H1 (cell line): ENCODE data around the gene SAMD15. TPM values are rescaled to one million over a fixed set of nuclear protein-coding genes. Genes with fewer than 3 reads are reported as not detected.
"Not testable (repeated sequence)": the region's sequence is repeated elsewhere in the genome, so short reads cannot be mapped to it uniquely, and the experiment has no call there.

Experiments
- CTCF ChIA-PET: fragments of 300-600 bp; sonication (Branson Sonifier 250); formaldehyde crosslinking; loops from one replicate; lab custom pipeline; 2021; ENCODE audit not compliant: partially characterized antibody; lab: Charles Lee
- POLR2A ChIA-PET: fragments of 300-600 bp; sonication (Branson Sonifier 250); formaldehyde crosslinking; loops from one replicate; lab custom pipeline; 2021; ENCODE audit warnings: inconsistent platforms; ENCODE audit not compliant: partially characterized antibody; lab: Charles Lee
- DNase-seq, 2 experiments: peaks; one replicate each; pipeline versions ENCODE4 v3.0.0 to v3.0.0-alpha.2; 2010 to 2022; ENCODE audit warnings: low spot score in 2 of 2, low read depth in 1 of 2, mixed read lengths in 1 of 2
- FAIRE-seq: peaks from 2 replicates; lab custom pipeline; 2011; peaks lifted over from hg19 to GRCh38; lab: Jason Lieb, UNC
- H2AFZ ChIP-seq: 2 replicates; pipeline ENCODE4 v1.8.1; 2012; ENCODE audit warnings: low read length, inconsistent platforms
- H2AK5ac ChIP-seq: 2 replicates; pipeline ENCODE4 v1.6.1; 2013; ENCODE audit warnings: low read depth, low read length
- H2BK120ac ChIP-seq: replicated peaks from 2 replicates; pipeline ENCODE3; 2013; ENCODE audit warnings: low read depth, low read length, inconsistent platforms
- H2BK12ac ChIP-seq: 2 replicates; pipeline ENCODE4 v1.6.1; 2013; ENCODE audit warnings: low read depth, low read length
- H2BK15ac ChIP-seq: 2 replicates; pipeline ENCODE4 v1.6.1; 2013; ENCODE audit warnings: low read length
- H2BK20ac ChIP-seq: 2 replicates; pipeline ENCODE4 v1.6.1; 2013; ENCODE audit warnings: low read length
- H2BK5ac ChIP-seq: 2 replicates; pipeline ENCODE4 v1.6.1; 2013; ENCODE audit warnings: low read depth, low read length
- H3K14ac ChIP-seq: 2 replicates; pipeline ENCODE4 v1.6.1; 2013; ENCODE audit warnings: inconsistent platforms; ENCODE audit not compliant: insufficient read length
- H3K18ac ChIP-seq: 2 replicates; pipeline ENCODE4 v1.6.1; 2013; ENCODE audit warnings: low read length; ENCODE audit errors: extremely low read depth
- H3K23ac ChIP-seq: 2 replicates; pipeline ENCODE4 v1.6.1; 2013; ENCODE audit warnings: inconsistent platforms; ENCODE audit not compliant: insufficient read length
- H3K23me2 ChIP-seq: 2 replicates; pipeline ENCODE4 v1.6.1; 2013; ENCODE audit warnings: low read depth, low read length
- H3K27ac ChIP-seq: 2 replicates; pipeline ENCODE4 v1.6.1; 2011; ENCODE audit warnings: low read depth, low read length, inconsistent platforms
- H3K27me3 ChIP-seq, 4 experiments: replicated peaks in 1 of 4; 1 replicate in 1 of 4; 2 replicates in 3 of 4; pipeline versions ENCODE4 v1.6.1 to v1.8.1; 2011 to 2013; ENCODE audit warnings: low read length in 3 of 4, mild to moderate bottlenecking in 3 of 4, inconsistent platforms in 2 of 4, mixed read lengths in 2 of 4, moderate library complexity in 1 of 4; ENCODE audit not compliant: control insufficient read depth in 3 of 4, insufficient read depth in 3 of 4; ENCODE audit errors: extremely low read depth in 1 of 4
- H3K36me3 ChIP-seq, 4 experiments: 2 replicates each; pipeline versions ENCODE4 v1.6.1 to v1.8.1; 2011 to 2013; ENCODE audit warnings: mild to moderate bottlenecking in 4 of 4, low read length in 3 of 4, moderate library complexity in 2 of 4, control low read depth in 1 of 4, inconsistent platforms in 1 of 4; ENCODE audit not compliant: insufficient read depth in 4 of 4, control insufficient read depth in 2 of 4
- H3K4ac ChIP-seq: replicated peaks from 2 replicates; pipeline ENCODE3; 2013; ENCODE audit warnings: low read length, low read depth, mixed read lengths, inconsistent platforms; ENCODE audit not compliant: insufficient read length
- H3K4me1 ChIP-seq, 4 experiments: replicated peaks in 1 of 4; 1 replicate in 1 of 4; 2 replicates in 3 of 4; pipeline versions ENCODE4 v1.6.1 to v1.8.1; 2011 to 2013; ENCODE audit warnings: low read length in 3 of 4, inconsistent platforms in 2 of 4, mixed read lengths in 1 of 4; ENCODE audit not compliant: insufficient read depth in 4 of 4, control insufficient read depth in 3 of 4
- H3K4me2 ChIP-seq, 2 experiments: 2 replicates each; pipeline versions ENCODE4 v1.6.1 to v1.8.1; 2011 to 2013; ENCODE audit warnings: low read depth in 2 of 2, low read length in 2 of 2, control low read depth in 1 of 2, inconsistent platforms in 1 of 2, mild to moderate bottlenecking in 1 of 2; ENCODE audit not compliant: insufficient read depth in 1 of 2
- H3K4me3 ChIP-seq, 4 experiments: fragments of 200-600, 300-600 bp in 1 of 4; sonication (generic), shearing (Covaris generic), sonication (Bioruptor Twin) in 1 of 4; 2 replicates each; pipeline versions ENCODE4 v1.5.1 to v1.8.1; 2011 to 2016; ENCODE audit warnings: low read length in 4 of 4, low read depth in 3 of 4, control low read depth in 2 of 4, inconsistent platforms in 2 of 4, mild to moderate bottlenecking in 2 of 4, mixed read lengths in 1 of 4, moderate library complexity in 1 of 4; ENCODE audit not compliant: insufficient read depth in 2 of 4; ENCODE audit errors: extremely low read depth in 1 of 4
- H3K56ac ChIP-seq: replicated peaks from 2 replicates; pipeline ENCODE3; 2013; ENCODE audit warnings: low read depth, mild to moderate bottlenecking, mixed read lengths, low read length, inconsistent platforms; ENCODE audit not compliant: insufficient read length
- H3K79me1 ChIP-seq: 2 replicates; pipeline ENCODE4 v1.6.1; 2013; ENCODE audit warnings: low read depth, low read length, control low read depth
- H3K79me2 ChIP-seq, 2 experiments: 2 replicates each; pipeline versions ENCODE4 v1.6.1 to v1.8.1; 2012 to 2013; ENCODE audit warnings: low read length in 2 of 2, mild to moderate bottlenecking in 2 of 2, inconsistent platforms in 1 of 2; ENCODE audit not compliant: insufficient read depth in 2 of 2, control insufficient read depth in 1 of 2
- H3K9ac ChIP-seq, 4 experiments: replicated peaks in 1 of 4; 1 replicate in 1 of 4; 2 replicates in 3 of 4; pipeline versions ENCODE4 v1.6.1 to v1.8.1; 2011 to 2013; ENCODE audit warnings: low read depth in 3 of 4, low read length in 3 of 4, control low read depth in 2 of 4, mild to moderate bottlenecking in 2 of 4, moderate library complexity in 2 of 4, inconsistent platforms in 1 of 4; ENCODE audit errors: extremely low read depth in 1 of 4
- H3K9me3 ChIP-seq, 2 experiments: 2 replicates each; pipeline versions ENCODE4 v1.6.1 to v1.8.1; 2012 to 2013; ENCODE audit warnings: mild to moderate bottlenecking in 2 of 2, moderate library complexity in 2 of 2, control low read depth in 1 of 2, inconsistent platforms in 1 of 2, low read depth in 1 of 2, low read length in 1 of 2, mixed read lengths in 1 of 2; ENCODE audit not compliant: insufficient read depth in 2 of 2
- H4K20me1 ChIP-seq, 2 experiments: replicated peaks in 1 of 2; 2 replicates each; pipeline versions ENCODE3 to v1.8.1; 2011 to 2013; ENCODE audit warnings: inconsistent platforms in 2 of 2, low read length in 2 of 2, mild to moderate bottlenecking in 1 of 2; ENCODE audit not compliant: insufficient read depth in 2 of 2, control insufficient read depth in 1 of 2
- H4K5ac ChIP-seq: 2 replicates; pipeline ENCODE4 v1.6.1; 2013; ENCODE audit warnings: low read length, low read depth, mixed read lengths, inconsistent platforms; ENCODE audit not compliant: insufficient read length
- H4K8ac ChIP-seq: 2 replicates; pipeline ENCODE4 v1.8.0; 2013; ENCODE audit warnings: mild to moderate bottlenecking, moderate library complexity, low read length, inconsistent platforms; ENCODE audit not compliant: insufficient read depth; ENCODE audit errors: extremely low read depth
- H4K91ac ChIP-seq: replicated peaks from 2 replicates; pipeline ENCODE3; 2013; ENCODE audit warnings: low read length, mixed read lengths, inconsistent platforms; ENCODE audit not compliant: insufficient read length
- WGBS, 2 experiments: shearing (Covaris generic) in 1 of 2; methylation state at CpG; one replicate each; pipeline versions ENCODE4 v1.1.6 to v1.1.7; 2013 to 2015; ENCODE audit warnings: low lambda C conversion rate in 2 of 2, mixed read lengths in 2 of 2, inconsistent platforms in 1 of 2, low coverage in 1 of 2, missing lambda C conversion rate in 1 of 2; ENCODE audit not compliant: insufficient replicate concordance in 2 of 2, insufficient coverage in 1 of 2, insufficient read length in 1 of 2; ENCODE audit errors: extremely low coverage in 1 of 2, missing lambda C conversion rate in 1 of 2; 5-methylcytosine and 5-hydroxymethylcytosine counted together
- polyA plus RNA-seq, 7 experiments: library from polyadenylated mRNA; depleted of rRNA in 3 of 7; stranded (reverse) in 5 of 7; unstranded in 2 of 7; fragments of >200 nt in 5 of 7; fragments of 200-250 nt in 2 of 7; gene quantifications; 1 replicate in 5 of 7; 2 replicates in 1 of 7; 4 replicates in 1 of 7; pipeline versions ENCODE4 v1.2.1 to v1.2.3, GENCODE V29; 2011 to 2013; ENCODE audit warnings: missing spikeins in 2 of 7, mixed read lengths in 2 of 7
- total RNA-seq: library from RNA; stranded (reverse); fragmentation: NEBNext Ultra II Directional; extraction: Animal tissue kit (Norgen Biotek cat#: 25700); gene quantifications from 2 replicates; pipeline ENCODE4 v1.2.1, GENCODE V29; 2021

The SAMD15 gene
- total and polyA plus RNA-seq, 2 of the 8 experiments (the other 6 are each of a cell fraction or from before 2014, with no cell fraction given), result 0.17 to 1.0 TPM

- H3K9ac ChIP-seq, H3K23ac ChIP-seq, H2BK20ac ChIP-seq, H2BK12ac ChIP-seq, H3K14ac ChIP-seq, H3K79me1 ChIP-seq, H2BK5ac ChIP-seq, H3K4me1 ChIP-seq, H3K18ac ChIP-seq, H3K4me3 ChIP-seq, H2AFZ ChIP-seq, H2BK120ac ChIP-seq, H3K4ac ChIP-seq, H4K8ac ChIP-seq, H3K79me2 ChIP-seq, H3K36me3 ChIP-seq, H3K56ac ChIP-seq, H2AK5ac ChIP-seq, H3K4me2 ChIP-seq, H4K20me1 ChIP-seq, H3K27me3 ChIP-seq, H2BK15ac ChIP-seq, H3K23me2 ChIP-seq, CTCF ChIA-PET, FAIRE-seq, H4K5ac ChIP-seq, H4K91ac ChIP-seq, H3K27ac ChIP-seq, DNase-seq: not testable (repeated sequence)
- peaks cover 5 to 12% of the 10 kb centered on the region in 2 experiments; a peak in 3 of 4 replicates for H3K9me3 ChIP-seq
- POLR2A ChIA-PET, result interaction anchor here (0.7 kb wide), 1 partner anchor 345 kb away, joined by 3 read pairs; no protein-coding TSS in a partner anchor
- WGBS, 2 experiments, result 96% methylated on average over 10 of the region's 10 CpGs; no CpG with 5 or more reads in 1 of the 2 experiments
Measured at GRCh38 chr14:77415403-77416030, 38.3 kb downstream of the SAMD15 start.

DNA sequence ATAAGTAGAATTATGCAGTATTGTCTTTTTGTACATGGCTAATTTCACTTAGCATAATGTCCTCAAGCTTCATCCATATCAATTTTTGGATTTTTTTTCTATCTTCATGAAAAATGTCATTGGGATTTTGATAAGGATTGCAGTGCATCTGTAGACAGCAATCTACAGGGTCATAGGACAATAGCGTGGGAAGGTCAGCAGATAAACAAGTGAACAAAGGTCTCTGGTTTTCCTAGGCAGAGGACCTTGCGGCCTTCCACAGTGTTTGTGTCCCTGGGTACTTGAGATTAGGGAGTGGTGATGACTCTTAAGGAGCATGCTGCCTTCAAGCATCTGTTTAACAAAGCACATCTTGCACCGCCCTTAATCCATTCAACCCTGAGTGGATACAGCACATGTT is 38.9 kb downstream of the SAMD15 start:
- WGBS, 2 experiments, result 83% methylated on average over 1 of the region's 3 CpGs; no CpG with 5 or more reads in 1 of the 2 experiments
- H4K5ac ChIP-seq, FAIRE-seq, H2BK12ac ChIP-seq, H3K9ac ChIP-seq, H3K27ac ChIP-seq, H3K27me3 ChIP-seq, H3K4me2 ChIP-seq, H3K18ac ChIP-seq, H3K4me1 ChIP-seq, H3K79me2 ChIP-seq, H3K23me2 ChIP-seq, H3K4me3 ChIP-seq, H2BK120ac ChIP-seq, H4K91ac ChIP-seq, H4K8ac ChIP-seq, H3K36me3 ChIP-seq, H3K14ac ChIP-seq, H2BK5ac ChIP-seq, H3K79me1 ChIP-seq, H4K20me1 ChIP-seq, H3K4ac ChIP-seq, H2AFZ ChIP-seq, CTCF ChIA-PET, H2BK20ac ChIP-seq, H3K23ac ChIP-seq, H2BK15ac ChIP-seq, DNase-seq, H3K56ac ChIP-seq, H2AK5ac ChIP-seq: not testable (repeated sequence)
- POLR2A ChIA-PET, result interaction anchor here (0.7 kb wide), 1 partner anchor 345 kb away, joined by 3 read pairs; no protein-coding TSS in a partner anchor
- peaks cover 5 to 12% of the 10 kb centered on the region in 2 experiments; a peak in 3 of 4 replicates for H3K9me3 ChIP-seq
